Right cardiac atrium (tissue), 5 donors: ENCODE data around the gene CDKAL1. TPM values are rescaled to one million over a fixed set of nuclear protein-coding genes. Genes with fewer than 3 reads are reported as not detected.
"Not testable (repeated sequence)": the region's sequence is repeated elsewhere in the genome, so short reads cannot be mapped to it uniquely, and the experiment has no call there.

Experiments
- ATAC-seq, 2 donors: fragments of 200-7000 bp; cut with Tn5 transposase; one replicate each; pipeline versions ENCODE4 v1.8.0 to v1.9.1; 2020; ENCODE audit warnings: moderate library complexity in 2 of 2, mild to moderate bottlenecking in 1 of 2
- DNase-seq, 3 donors: peaks; one replicate each; pipeline ENCODE4 v3.0.0-alpha.2; 2020
- H3K27ac ChIP-seq: one replicate; pipeline ENCODE4 v1.5.1; 2013; ENCODE audit warnings: mild to moderate bottlenecking, low read length, control low read depth, moderate library complexity
- H3K27me3 ChIP-seq: one replicate; pipeline ENCODE4 v1.6.1; 2013; ENCODE audit not compliant: control insufficient read depth, insufficient read depth
- H3K4me1 ChIP-seq: one replicate; pipeline ENCODE4 v1.6.1; 2013; ENCODE audit warnings: low read length; ENCODE audit not compliant: control insufficient read depth, insufficient read depth
- H3K4me3 ChIP-seq: one replicate; pipeline ENCODE4 v1.5.1; 2013; ENCODE audit warnings: low read length, control low read depth
- H3K9me3 ChIP-seq: one replicate; pipeline ENCODE4 v1.6.1; 2013; ENCODE audit warnings: low read length; ENCODE audit not compliant: control insufficient read depth
- WGBS: extraction: QIAGEN DNeasy Blood & Tissue Kit; methylation state at CpG from one replicate; pipeline ENCODE4 v1.1.7; 2013; 5-methylcytosine and 5-hydroxymethylcytosine counted together
- intact Hi-C, 4 donors: fragments of 100-400 bp; cut with DNase I; formaldehyde crosslinking; loops; one replicate each; pipeline versions ENCODE4 v1.11.0 to v1.14.0; 2022 to 2023
- polyA plus RNA-seq: library from polyadenylated mRNA; stranded (reverse); fragments of 200-250 nt; gene quantifications from one replicate; pipeline ENCODE4 v1.2.3, GENCODE V29; 2013
- total RNA-seq, 4 donors: library from RNA; stranded (reverse); fragmentation: NEBNext Ultra II Directional; extraction: Animal tissue kit (Norgen Biotek cat#: 25700); gene quantifications; one replicate each; pipeline ENCODE4 v1.2.1, GENCODE V29; 2021
- donor health status: healthy with polysubstance abuse.
- donor health status: DM: no; HTN: yes; CAD: no.
- donor health status: DM: no; HTN: no; CAD: no.
- donor health status: DM: no; HTN: yes; CAD: no; lungs with severe emphysema.
- donor health status: DM: yes; HTN: yes; CAD: no.

Gene CDKAL1
- total and polyA plus RNA-seq, 5 donors, result 3.6 to 11.5 (median 10.8) TPM

DNA sequence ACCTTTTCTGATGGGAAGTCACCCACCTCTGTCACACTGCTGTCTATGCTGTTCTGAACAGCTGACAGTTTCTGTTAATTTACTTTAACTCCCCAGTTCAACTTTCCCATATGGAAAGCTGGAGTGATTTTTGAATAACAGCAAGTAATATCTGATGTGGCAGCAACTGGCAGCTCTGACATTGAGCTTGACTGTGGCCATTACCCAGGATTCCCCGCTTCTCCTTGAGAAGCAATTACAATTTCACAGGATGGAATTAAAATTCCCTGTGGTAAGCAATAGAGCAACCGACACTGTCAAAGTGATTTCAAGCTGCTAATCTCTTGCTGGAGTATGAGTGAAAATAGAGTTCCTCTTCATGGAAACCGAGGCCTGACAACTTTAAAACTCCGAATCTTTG, 711.2 kb downstream of the CDKAL1 start:
- intact Hi-C loops, result no loop called here
- Histone ChIP-seq H3K4me3 (no peak overlapping the region), H3K27ac (no peak overlapping the region), H3K4me1 (no peaks in the 10 kb centered on the region), H3K9me3 (no peaks in the 10 kb centered on the region), H3K27me3 (no peaks in the 10 kb centered on the region)
- ATAC-seq, result no peak
- DNase-seq, result no peak
- WGBS, result 67% methylated on average over 4 of the region's 4 CpGs

DNA sequence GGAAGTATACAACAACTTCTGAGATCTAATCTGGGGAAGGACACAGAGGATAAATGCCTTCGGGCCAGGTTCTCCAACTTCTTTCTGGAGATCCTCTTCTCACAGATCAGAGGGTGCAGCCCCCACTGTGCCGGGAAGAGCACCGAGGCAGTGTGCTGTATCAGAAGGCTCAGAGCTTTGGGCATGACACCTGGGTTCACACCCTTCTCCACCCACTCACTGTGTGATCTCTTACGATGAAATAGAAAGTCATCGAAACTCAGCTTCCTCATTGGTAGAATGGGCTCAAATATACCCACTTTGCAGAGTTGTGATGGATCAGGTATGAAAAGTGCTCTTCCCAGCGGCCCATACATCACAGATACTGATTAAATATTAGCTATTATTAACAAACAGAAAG, 711.8 kb downstream of the CDKAL1 start:
- DNase-seq, result no peak
- Histone ChIP-seq H3K9me3 (no peaks in the 10 kb centered on the region), H3K27ac (no peak overlapping the region), H3K4me3 (no peak overlapping the region), H3K4me1 (no peaks in the 10 kb centered on the region), H3K27me3 (no peaks in the 10 kb centered on the region)
- intact Hi-C loops, result no loop called here
- ATAC-seq, result no peak
- WGBS, result 88% methylated on average over 6 of the region's 6 CpGs

GRCh38 chr6:21254460-21254859, 720.2 kb downstream of the CDKAL1 start:
- not testable (repeated sequence) for ATAC-seq, H3K4me3 ChIP-seq

GRCh38 chr6:21256197-21256596, 721.9 kb downstream of the CDKAL1 start:
- intact Hi-C loops, result no loop called here
- Histone ChIP-seq H3K27ac (no peak overlapping the region), H3K4me1 (no peaks in the 10 kb centered on the region), H3K9me3 (no peaks in the 10 kb centered on the region), H3K4me3 (no peak overlapping the region), H3K27me3 (no peaks in the 10 kb centered on the region)
- DNase-seq, result no peak
- WGBS, result 84% methylated on average over 3 of the region's 3 CpGs
- no peak for ATAC-seq

More at GRCh38 chr6:21254460-21254859, 720.2 kb downstream of the CDKAL1 start:
- H3K27ac ChIP-seq, H3K27me3 ChIP-seq, H3K4me1 ChIP-seq, DNase-seq, H3K9me3 ChIP-seq, intact Hi-C loops: not testable (repeated sequence)

- 73% methylated on average over 2 of the region's 2 CpGs for WGBS
Observed at GRCh38 chr6:21257125-21257524, 722.9 kb downstream of the CDKAL1 start.

DNA sequence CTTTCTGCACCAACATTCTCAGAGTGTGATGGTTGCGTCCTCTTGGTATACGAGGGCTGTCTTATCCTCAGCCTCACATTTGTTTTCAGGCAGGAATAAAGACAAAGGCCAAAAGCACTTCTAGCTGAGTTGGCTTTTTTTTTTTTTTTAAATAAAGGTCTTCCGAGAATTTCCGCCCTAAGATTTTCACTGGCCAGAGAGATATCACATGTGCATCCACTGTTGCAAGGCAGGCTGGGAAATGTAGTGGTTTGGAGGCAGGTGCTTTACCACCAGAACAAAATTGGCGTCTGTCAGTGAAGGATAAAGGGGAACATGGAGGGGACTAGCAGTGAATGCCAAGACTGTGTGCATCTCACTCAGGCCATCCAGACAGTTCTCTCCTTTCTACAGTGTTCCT, 724.4 kb downstream of the CDKAL1 start:
- DNase-seq, result no peak
- no peaks in the 10 kb centered on the region for H3K27me3 ChIP-seq
- 87% methylated on average over 5 of the region's 5 CpGs for WGBS
- H3K9me3 ChIP-seq, result no peaks in the 10 kb centered on the region
- no peaks in the 10 kb centered on the region for H3K4me1 ChIP-seq
- H3K27ac ChIP-seq, result no peak overlapping the region
- intact Hi-C loops, result no loop called here
- ATAC-seq, result no peak
- H3K4me3 ChIP-seq, result no peak overlapping the region

More at GRCh38 chr6:21257125-21257524, 722.9 kb downstream of the CDKAL1 start:
- H3K27me3 ChIP-seq, result no peaks in the 10 kb centered on the region
- no peak for ATAC-seq
- H3K9me3 ChIP-seq, result no peaks in the 10 kb centered on the region
- intact Hi-C loops, result no loop called here
- DNase-seq, result no peak
- H3K4me3 ChIP-seq, result no peak overlapping the region
- H3K27ac ChIP-seq, result no peak overlapping the region
- no peaks in the 10 kb centered on the region for H3K4me1 ChIP-seq

GRCh38 chr6:21259660-21260059, 725.4 kb downstream of the CDKAL1 start:
- WGBS, result 82% methylated on average over 2 of the region's 2 CpGs

DNA sequence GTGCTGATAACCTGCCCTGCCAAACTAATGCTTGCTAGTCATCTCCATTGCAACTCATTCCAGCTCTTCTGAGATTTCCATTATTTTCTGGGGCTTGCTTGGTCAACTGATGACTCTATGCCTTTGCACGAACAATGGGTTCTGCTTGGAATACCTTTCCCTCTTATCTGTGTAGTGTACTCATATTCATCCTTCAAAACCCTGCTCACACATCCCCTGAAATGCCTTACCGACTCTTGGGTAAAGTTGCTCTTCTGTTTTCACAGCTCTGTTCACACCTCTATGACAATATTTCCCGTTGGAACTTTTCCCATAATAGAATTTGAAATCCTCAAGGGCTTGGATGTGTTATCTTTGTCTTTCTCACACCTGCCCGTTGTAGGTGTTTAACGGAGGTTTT, 728.2 kb downstream of the CDKAL1 start:
- intact Hi-C loops, result no loop called here
- ATAC-seq (no peak), DNase-seq (no peak)
- H3K4me1 ChIP-seq, result no peaks in the 10 kb centered on the region
- WGBS, result 83% methylated on average over 5 of the region's 5 CpGs
- H3K4me3 ChIP-seq, result no peak overlapping the region
- H3K27me3 ChIP-seq, result no peaks in the 10 kb centered on the region
- H3K27ac ChIP-seq, result no peak overlapping the region
- no peaks in the 10 kb centered on the region for H3K9me3 ChIP-seq

More at GRCh38 chr6:21259660-21260059, 725.4 kb downstream of the CDKAL1 start:
- Histone ChIP-seq H3K9me3 (no peaks in the 10 kb centered on the region), H3K4me1 (no peaks in the 10 kb centered on the region), H3K4me3 (no peak overlapping the region), H3K27me3 (no peaks in the 10 kb centered on the region), H3K27ac (no peak overlapping the region)
- ATAC-seq, result no peak
- DNase-seq, result no peak
- intact Hi-C loops, result no loop called here

GRCh38 chr6:21263531-21264287, 729.5 kb downstream of the CDKAL1 start:
- H3K9me3 ChIP-seq, result no peaks in the 10 kb centered on the region
- ATAC-seq (peak in 1 of 2 donors; percentile 43), DNase-seq (no peak)
- no peaks in the 10 kb centered on the region for H3K4me1 ChIP-seq
- H3K27ac ChIP-seq, result no peak overlapping the region
- H3K27me3 ChIP-seq, result no peaks in the 10 kb centered on the region
- H3K4me3 ChIP-seq, result no peak overlapping the region
- WGBS, result 87% methylated on average over 18 of the region's 18 CpGs
- intact Hi-C loops, result no loop called here

DNA sequence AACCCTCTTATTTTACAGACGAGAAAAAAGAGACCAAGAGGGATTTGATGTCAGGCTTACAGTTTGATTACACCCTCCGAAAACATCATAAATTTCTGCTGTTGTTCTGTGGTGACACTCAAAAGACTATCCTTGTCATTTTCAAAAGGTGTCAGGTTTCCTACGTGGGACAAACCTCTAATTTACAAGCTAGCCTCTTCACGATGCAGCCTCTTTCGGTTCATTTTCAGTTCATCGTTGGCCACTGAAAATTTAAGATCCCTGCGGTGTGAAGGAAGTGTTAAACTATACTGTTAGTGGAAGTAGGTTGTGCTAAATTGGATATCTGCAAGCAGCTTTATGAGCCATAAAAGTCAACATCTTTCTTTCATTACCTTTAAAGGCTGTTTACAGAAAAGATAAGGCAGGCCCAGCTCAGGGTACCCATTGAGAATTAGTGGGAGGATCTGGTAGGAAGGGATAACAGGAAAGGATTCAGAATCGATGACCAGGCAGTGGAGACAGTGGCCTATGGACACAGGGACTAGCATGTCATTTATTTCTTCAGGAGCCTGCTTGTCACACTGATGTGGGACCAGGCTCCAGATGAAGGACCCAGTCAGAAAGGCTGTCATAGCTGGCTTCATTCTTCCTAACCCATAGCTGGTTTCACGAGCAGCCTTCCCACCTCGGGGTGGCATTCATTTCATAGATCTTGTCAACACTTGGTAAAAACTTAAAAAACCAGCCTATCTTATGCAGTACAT, 730.2 kb downstream of the CDKAL1 start:
- H3K27ac ChIP-seq, result no peak overlapping the region
- H3K4me3 ChIP-seq, result no peak overlapping the region
- 83% methylated on average over 10 of the region's 10 CpGs for WGBS
- no peaks in the 10 kb centered on the region for H3K4me1 ChIP-seq
- intact Hi-C loops, result no loop called here
- ATAC-seq (no peak), DNase-seq (no peak)
- H3K27me3 ChIP-seq, result no peaks in the 10 kb centered on the region
- H3K9me3 ChIP-seq, result no peaks in the 10 kb centered on the region

- intact Hi-C loops, result no loop called here
- no peaks in the 10 kb centered on the region for H3K9me3 ChIP-seq
- 97% methylated on average over 4 of the region's 4 CpGs for WGBS
- ATAC-seq (no peak), DNase-seq (no peak)
- no peak overlapping the region for H3K27ac ChIP-seq
- no peaks in the 10 kb centered on the region for H3K4me1 ChIP-seq
- H3K4me3 ChIP-seq, result no peak overlapping the region
- H3K27me3 ChIP-seq, result no peaks in the 10 kb centered on the region
Observed at GRCh38 chr6:21265034-21265729, 730.9 kb downstream of the CDKAL1 start.
